ENCODE results near the gene FAM135A. TPM values are rescaled to one million over a fixed set of nuclear protein-coding genes. Genes with fewer than 3 reads are reported as not detected.
"Not testable (repeated sequence)": the region's sequence is repeated elsewhere in the genome, so short reads cannot be mapped to it uniquely, and the experiment has no call there.

FAM135A gene
- total and polyA plus RNA-seq, 2 of the 13 experiments (the other 11 are each of a cell fraction or from before 2014, with no cell fraction given), result 26.9 to 31.5 TPM

- H3K27me3 ChIP-seq (ENCODE audit: control insufficient read depth in 1 of 2, insufficient read depth in 2 of 2, low read length in 2 of 2), result no peaks in the 10 kb centered on the region
- FAIRE-seq, result no peak
- H3K4me3 ChIP-seq (replicated peaks in 1 of 3; ENCODE audit: insufficient read depth in 1 of 3, low read depth in 2 of 3, low read length in 3 of 3), result no peak overlapping the region
- H3K27ac ChIP-seq (ENCODE audit: extremely low read length, insufficient read depth, low read length), result no peak overlapping the region
- ATAC-seq, result no peak
- no TSS peak for BruUV-seq (replicated peaks)
- no peak overlapping the region for H2AFZ ChIP-seq (ENCODE audit: low read length)
- 100% methylated on average over 2 of the region's 2 CpGs for WGBS (ENCODE audit: low lambda C conversion rate)
- H3K36me3 ChIP-seq (replicated peaks in 1 of 2; ENCODE audit: control insufficient read depth in 1 of 2, insufficient read depth in 2 of 2, low read length in 2 of 2), result peaks cover 1 to 16% of the 10 kb centered on the region in 2 experiments; a peak in 4 of 5 replicates
- H3K9me3 ChIP-seq (ENCODE audit: low read length), result no peaks in the 10 kb centered on the region
- intact Hi-C loops (cut with micrococcal nuclease; ENCODE audit: unreplicated experiment), result no loop called here
- no peaks in the 10 kb centered on the region for H4K20me1 ChIP-seq (ENCODE audit: insufficient read depth, low read length)
- no peak overlapping the region for H3K9ac ChIP-seq (ENCODE audit: insufficient read depth, low read depth, low read length)
- H3K4me1 ChIP-seq (ENCODE audit: insufficient read depth, low read length), result no peaks in the 10 kb centered on the region
- no peak overlapping the region for H3K4me2 ChIP-seq (ENCODE audit: low read depth, low read length)
- H3K79me2 ChIP-seq (ENCODE audit: insufficient read depth, low read length), result no peaks in the 10 kb centered on the region
- TF ChIP-seq ZBTB7A (CRISPR knock-in tag; IDR thresholded peaks at IDR 0.05) (no peak), GATA4 (IDR thresholded peaks at IDR 0.05; ENCODE audit: borderline replicate concordance, low read depth) (no peak), ZNF570 (CRISPR knock-in tag; IDR thresholded peaks at IDR 0.05; ENCODE audit: borderline replicate concordance) (no peak), ZNF264 (CRISPR knock-in tag; IDR thresholded peaks at IDR 0.05) (no peak), TEAD3 (CRISPR knock-in tag; optimal IDR thresholded peaks at IDR 0.05; ENCODE audit: borderline replicate concordance) (no peak)
- POLR2A ChIA-PET, result interaction anchor here (1.4 kb wide), 1 partner anchor 13 kb away, joined by 3 read pairs; no protein-coding TSS in a partner anchor
- CTCF ChIA-PET (ENCODE audit: low intra/inter-chr PET ratio, low total read pairs), result no interaction called here
- no peak for DNase-seq (ENCODE audit: low spot score)
- in situ Hi-C loops (cut with HindIII; ENCODE audit: extremely low pct_ligation_motif_present, low pct_unique_long_range_greater_than_20kb), result no loop called here
Observed at GRCh38 chr6:70459235-70459634, 45.9 kb downstream of the FAM135A start.

- H3K4me3 ChIP-seq (replicated peaks in 1 of 3; ENCODE audit: insufficient read depth in 1 of 3, low read depth in 2 of 3, low read length in 3 of 3); H3K27me3 ChIP-seq (ENCODE audit: control insufficient read depth in 1 of 2, insufficient read depth in 2 of 2, low read length in 2 of 2); H3K4me1 ChIP-seq (ENCODE audit: insufficient read depth, low read length); BruUV-seq (replicated peaks); FAIRE-seq; H4K20me1 ChIP-seq (ENCODE audit: insufficient read depth, low read length); H3K4me2 ChIP-seq (ENCODE audit: low read depth, low read length); H3K9me3 ChIP-seq (ENCODE audit: low read length); H3K9ac ChIP-seq (ENCODE audit: insufficient read depth, low read depth, low read length); H3K79me2 ChIP-seq (ENCODE audit: insufficient read depth, low read length); H3K27ac ChIP-seq (ENCODE audit: extremely low read length, insufficient read depth, low read length); CTCF ChIA-PET (ENCODE audit: low intra/inter-chr PET ratio, low total read pairs); in situ Hi-C loops (cut with HindIII; ENCODE audit: extremely low pct_ligation_motif_present, low pct_unique_long_range_greater_than_20kb); intact Hi-C loops (cut with micrococcal nuclease; ENCODE audit: unreplicated experiment); DNase-seq (ENCODE audit: low spot score); H2AFZ ChIP-seq (ENCODE audit: low read length); ATAC-seq: not testable (repeated sequence)
- 96% methylated on average over 14 of the region's 14 CpGs for WGBS (ENCODE audit: low lambda C conversion rate)
- POLR2A ChIA-PET, result interaction anchor here (1.4 kb wide), 1 partner anchor 12 kb away, joined by 3 read pairs; no protein-coding TSS in a partner anchor
- peaks cover 1 to 16% of the 10 kb centered on the region in 2 experiments; a peak in 4 of 5 replicates for H3K36me3 ChIP-seq (replicated peaks in 1 of 2; ENCODE audit: control insufficient read depth in 1 of 2, insufficient read depth in 2 of 2, low read length in 2 of 2)
Observed at GRCh38 chr6:70459699-70460098, 46.4 kb downstream of the FAM135A start.
